Hypothalamus (tissue), 51 donors: Measurements from ENCODE around the gene SAPCD2.
"Not testable (repeated sequence)": the region's sequence is repeated elsewhere in the genome, so short reads cannot be mapped to it uniquely, and the experiment has no call there.

Experiments
- DNase-seq, 51 donors: peaks; one replicate each; lab custom pipeline; 2025; lab: John Stamatoyannopoulos, UW

SAPCD2 gene

GRCh38 chr9:137066096-137066861 lies 4.1 kb downstream of the SAPCD2 start:
- no peak for DNase-seq

DNA sequence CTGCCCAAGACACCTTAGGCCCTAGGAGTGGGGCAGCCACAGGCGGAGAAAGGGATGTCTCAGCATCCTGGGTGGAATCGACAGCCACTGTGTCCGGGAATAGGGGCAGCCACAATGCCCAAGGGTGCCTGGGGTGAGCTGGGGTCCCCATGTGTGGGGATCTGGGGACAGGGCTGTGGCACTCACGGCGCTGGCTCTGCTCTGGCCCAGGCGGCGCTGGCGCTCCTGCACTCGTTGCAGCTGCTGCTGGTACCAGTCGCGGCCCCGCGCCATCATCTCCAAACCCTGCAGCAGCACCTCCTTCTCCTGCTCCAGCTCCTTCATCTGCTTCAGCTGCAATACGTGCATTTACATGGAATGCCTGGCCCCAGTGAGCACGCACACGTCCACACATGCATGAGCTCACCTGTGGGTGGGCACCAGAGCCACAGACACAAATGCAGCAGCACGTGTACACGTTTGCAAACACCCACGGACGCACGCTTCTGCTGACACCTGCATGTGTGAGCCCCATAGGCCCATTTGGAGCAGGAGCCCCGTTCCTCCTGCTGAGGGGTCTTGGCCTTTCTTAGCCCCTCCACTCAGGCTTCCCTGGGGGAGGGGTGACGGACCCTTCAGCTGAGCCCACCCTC lies 4.9 kb downstream of the SAPCD2 start:
- DNase-seq, result no peak

GRCh38 chr9:137064880-137065164 lies 5.5 kb downstream of the SAPCD2 start:
- DNase-seq, result no peak

DNA sequence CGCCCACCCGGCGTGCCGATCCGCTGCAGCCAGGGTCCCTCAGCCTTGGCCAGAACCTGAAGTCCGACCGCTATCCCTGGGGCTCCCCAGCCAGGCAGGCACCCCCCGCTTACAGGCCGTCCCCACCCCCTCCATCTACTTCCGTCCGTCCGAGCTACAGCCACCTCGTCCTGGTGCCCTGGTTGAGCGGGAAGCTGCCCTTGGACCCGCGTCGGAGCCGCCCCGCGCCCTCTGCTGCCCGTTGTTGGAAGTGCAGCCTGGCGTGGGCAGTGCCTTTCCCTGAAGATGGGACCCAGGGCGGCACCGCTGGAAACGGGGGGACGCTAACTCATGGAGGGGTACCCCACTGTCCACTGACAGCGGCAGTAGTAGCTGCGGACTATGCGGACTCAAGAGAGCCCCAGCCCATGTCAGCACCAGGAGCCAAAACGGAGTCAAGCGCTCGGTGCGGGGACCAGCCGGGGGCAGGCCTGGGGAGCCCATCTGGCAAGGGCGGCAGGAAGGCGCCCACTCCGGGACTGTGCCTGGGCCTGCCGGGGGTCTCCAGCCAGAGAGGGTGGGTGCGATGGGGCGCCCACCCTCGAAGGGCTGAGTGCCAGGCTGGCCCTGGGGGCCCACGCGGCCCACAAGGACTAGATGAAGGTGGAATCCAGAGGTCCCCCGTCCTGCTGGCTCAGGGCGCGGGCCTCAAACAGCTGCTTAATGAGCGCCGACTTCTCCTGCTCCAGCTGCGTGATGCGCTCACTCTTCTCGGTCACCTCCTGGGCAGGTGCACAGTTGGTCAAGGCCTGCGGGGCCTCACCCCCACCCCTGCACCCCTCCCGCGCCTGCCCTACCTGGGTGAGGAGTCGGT lies 6.1 kb downstream of the SAPCD2 start:
- DNase-seq, result peak in 43 of 51 donors; percentile 14 to 81 (median 49)

- DNase-seq, result no peak
These were observed 6.9 kb downstream of the SAPCD2 start for GRCh38 chr9:137063311-137064026.

- not testable (repeated sequence) for DNase-seq
These were observed 7.6 kb downstream of the SAPCD2 start for GRCh38 chr9:137062798-137063197.

DNA sequence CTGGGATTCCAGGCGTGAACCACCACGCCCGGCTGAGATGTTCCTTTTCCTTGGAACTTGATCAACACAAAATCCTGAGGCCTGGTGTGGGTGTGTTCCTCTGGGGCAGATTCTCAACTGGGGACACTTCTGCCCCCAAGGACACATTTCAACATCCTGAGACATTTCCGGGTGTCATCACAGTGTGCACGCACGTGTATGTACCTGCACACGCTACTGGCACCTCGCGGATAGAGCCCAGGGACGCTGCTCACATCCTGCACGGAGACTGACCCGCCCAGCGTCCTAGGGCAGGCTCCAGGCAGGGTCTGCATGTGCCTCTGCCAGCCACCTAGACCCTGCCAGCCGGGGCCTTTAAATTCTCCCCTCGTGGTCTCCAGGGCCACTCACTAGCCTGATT lies 8.0 kb downstream of the SAPCD2 start:
- no peak for DNase-seq

DNA sequence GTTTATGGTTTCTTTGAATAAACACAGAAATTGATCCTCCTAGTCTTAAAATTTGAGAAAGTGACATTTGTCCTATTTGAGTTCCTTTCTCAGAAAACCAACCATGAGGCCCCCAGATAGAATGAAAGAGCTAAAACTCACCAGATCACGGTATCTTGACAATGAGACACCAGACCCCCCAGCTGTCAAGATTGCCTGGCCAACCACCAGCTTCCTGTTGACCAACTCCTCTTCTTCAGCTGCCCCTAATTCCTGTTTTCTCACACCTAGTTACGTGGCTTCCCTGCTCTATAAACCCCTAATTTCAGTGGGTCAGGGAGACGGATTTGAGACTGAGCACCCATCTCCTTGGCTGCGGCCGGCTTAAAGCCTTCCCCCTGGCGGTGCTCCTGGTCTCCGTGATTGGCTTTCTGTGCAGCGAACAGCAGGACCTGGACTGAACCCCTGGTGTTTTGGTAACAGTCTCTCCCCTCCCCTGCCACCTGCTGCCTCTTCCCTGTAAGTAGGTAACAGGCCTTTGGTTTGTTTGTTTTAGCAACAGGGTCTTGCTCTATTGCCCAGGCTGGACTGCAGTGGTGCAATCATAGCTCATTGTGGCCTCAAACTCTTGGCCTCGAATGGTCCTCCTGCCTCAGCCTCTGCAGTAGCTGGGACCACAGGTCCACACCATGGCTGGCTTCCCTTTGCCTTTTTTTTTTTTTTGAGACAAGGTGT lies 11.7 kb downstream of the SAPCD2 start:
- no peak for DNase-seq

DNA sequence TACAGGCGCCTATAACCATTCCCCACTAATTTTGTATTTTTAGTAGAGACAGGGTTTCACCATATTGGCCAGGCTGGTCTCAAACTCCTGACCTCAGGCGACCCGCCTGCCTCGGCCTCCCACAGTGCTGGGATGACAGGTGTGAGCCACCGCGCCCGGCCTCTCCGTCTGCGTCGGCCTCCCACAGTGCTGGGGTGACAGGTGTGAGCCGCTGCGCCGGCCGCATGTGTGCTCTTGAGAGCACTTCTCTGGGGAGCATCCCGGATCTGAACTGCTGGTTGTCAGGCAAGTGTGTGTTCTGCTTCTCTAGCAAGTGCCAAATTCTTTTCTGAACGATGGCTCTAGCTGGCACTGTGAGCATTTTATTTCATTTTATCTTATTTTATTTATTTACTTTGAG lies 12.8 kb downstream of the SAPCD2 start:
- DNase-seq, result no peak

- DNase-seq, result no peak
These were observed 13.5 kb downstream of the SAPCD2 start for GRCh38 chr9:137056739-137057415.

DNA sequence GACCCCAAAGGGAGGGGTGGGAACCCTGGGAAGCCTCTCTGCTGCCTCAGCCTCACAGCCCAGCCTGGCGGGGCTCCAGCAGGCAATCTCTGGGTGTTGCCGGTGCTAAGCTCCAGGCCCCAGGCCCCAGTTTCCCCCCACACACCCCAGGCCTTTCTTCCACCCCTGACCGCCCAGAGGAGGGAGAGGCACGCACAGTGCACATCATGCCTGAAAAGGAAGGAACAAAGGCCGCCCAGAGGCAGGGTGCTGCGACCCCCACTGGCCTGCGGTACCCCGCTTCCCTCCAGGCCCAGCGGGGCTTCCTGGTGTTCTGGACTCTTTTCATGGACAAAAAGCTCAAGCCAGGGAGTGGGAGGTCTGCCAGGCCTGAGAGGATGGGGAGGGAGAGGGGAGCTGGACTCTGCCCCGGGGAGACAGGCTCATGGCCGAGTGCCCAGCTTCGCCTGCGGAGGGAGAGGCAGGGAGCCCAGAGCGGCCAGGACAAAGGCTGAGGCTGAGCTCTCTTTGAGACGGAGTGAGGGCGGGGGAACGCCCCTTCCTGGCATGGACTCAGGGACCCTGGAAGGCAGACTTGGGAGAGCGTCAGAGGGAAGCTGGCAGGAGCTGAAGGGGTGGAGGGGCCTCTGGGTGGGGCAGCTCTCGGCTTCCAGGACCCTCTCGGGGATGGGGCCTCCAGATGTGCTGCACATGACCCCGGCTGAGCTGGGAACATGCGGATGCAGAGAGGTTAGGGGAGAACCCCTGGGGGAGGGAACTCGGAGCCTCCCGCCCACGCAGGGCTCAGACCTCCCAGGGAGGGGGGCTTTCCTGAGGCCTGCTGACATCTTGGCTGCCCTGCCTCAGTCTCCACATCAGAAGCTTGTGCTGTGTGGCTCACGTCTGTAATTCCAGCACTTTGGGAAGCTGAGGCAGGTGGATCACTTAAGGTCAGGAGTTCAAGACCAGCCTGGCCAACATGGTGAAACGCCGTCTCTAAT lies 14.7 kb downstream of the SAPCD2 start:
- DNase-seq, result peak in 50 of 51 donors; percentile 45 to 98 (median 92)

GRCh38 chr9:137054932-137055384 lies 15.4 kb downstream of the SAPCD2 start:
- peak in 26 of 51 donors; percentile 41 to 97 (median 70) for DNase-seq

- DNase-seq, result peak in 2 of 51 donors; percentile 28 to 31
These were observed 16.1 kb downstream of the SAPCD2 start, which contains the start of gene ENTPD2 for GRCh38 chr9:137053944-137054931. TSS of gene ENTPD2 (minus strand) at chr9:137054061. CDS start at chr9:137053997, 64 bp downstream.

- DNase-seq, result no peak
These were observed 17.1 kb downstream of the SAPCD2 start for GRCh38 chr9:137052998-137053943.

DNA sequence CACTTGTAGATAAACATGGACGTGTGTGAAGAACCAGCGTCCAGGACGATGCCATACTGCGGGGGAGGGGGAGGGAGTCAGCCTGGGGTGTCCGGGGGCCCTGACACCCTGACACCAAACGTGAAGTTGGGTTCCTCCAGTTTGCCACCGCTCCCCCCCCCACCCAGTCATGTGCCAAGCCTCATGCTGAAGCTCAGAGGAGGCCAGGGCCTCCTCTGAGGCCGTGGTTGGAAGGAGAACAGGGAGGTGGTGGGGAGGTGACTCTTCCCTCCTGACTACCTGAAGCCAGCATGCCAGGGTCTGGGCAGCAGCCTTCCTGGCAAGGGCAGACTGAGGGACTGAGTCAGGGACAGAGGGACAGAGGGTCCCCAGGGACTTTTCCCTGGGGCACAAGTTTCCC lies 18.1 kb downstream of the SAPCD2 start:
- DNase-seq, result no peak
